NCI-H146 (cell line): ENCODE measurements around the gene EMSY.

Experiments
- DNase-seq: peaks from one replicate; lab custom pipeline; 2025; lab: John Stamatoyannopoulos, UW

EMSY gene

DNA sequence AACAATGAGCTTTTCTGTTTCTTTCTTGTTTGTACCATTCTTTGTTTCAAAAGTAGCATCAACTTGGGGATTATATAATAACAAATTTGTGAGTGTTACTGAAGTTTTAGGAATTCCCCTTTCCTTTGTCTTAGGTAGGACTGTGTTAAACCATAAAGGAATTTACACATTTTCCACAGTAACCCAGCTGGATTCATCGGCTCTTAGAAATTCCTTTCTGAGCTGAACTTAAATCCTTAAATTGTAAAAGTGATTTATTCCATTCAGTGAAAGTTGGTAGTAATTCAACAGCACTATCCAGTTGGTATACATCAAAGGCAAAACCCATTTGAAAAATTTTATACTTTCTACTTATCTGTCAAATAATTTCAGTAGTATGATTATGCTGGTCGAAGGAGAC lies 11.8 kb downstream of the EMSY start:
- DNase-seq: no peak

DNA sequence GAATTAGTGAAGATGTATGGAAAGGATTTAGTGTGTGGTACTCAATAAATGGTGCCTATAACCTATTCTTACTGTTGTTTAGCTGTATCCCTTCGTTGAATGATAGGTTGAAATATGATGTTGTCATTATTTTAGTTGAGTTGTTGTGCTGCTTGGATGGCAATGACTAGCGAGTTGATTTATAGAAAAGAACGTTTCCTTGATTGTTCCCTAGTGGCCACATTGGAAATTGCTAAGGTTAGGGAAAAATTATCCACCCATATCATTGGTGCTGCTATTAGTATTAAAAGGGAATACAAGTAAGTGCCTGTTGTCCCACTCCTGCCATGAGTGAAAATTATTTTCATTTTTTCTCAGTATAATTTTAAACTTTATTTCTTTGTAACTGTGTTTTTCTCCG lies 14.5 kb downstream of the EMSY start:
- no peak for DNase-seq

DNA sequence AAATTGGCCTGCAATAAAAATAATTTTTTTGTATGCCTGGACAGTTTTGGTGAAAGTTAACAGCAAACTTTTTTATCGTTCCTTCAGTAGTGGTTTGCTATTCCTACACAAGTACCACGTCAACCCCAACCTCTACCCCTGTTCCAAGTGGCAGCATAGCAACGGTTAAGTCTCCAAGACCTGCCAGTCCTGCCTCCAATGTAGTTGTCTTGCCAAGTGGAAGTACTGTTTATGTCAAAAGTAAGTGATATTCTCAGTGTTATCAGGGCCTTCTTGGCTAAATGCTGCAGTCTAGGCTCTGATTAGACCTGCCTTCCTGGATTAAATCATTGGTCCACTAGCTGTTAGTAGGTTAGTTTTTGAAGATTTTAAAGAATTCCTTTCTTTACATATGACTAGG lies 15.0 kb downstream of the EMSY start:
- DNase-seq: no peak

DNA sequence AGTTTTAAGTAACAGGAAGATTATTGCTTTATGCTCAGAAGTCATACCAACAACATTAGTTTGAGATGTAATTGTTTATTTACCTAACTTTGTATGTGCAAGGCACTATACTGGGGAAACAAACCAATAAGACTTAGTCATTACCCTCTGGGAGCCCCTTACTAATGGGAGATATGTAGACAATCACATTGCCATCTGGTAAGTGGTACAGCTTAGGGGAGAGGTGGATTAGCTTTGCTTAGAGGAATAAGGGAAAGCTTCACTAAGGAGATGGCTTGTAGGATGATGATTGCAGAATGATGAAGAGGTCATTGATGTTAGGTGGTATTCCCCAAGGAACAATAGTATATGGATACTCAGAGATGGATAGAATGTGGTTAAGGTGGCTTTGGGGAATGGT lies 17.5 kb downstream of the EMSY start:
- DNase-seq: no peak

DNA sequence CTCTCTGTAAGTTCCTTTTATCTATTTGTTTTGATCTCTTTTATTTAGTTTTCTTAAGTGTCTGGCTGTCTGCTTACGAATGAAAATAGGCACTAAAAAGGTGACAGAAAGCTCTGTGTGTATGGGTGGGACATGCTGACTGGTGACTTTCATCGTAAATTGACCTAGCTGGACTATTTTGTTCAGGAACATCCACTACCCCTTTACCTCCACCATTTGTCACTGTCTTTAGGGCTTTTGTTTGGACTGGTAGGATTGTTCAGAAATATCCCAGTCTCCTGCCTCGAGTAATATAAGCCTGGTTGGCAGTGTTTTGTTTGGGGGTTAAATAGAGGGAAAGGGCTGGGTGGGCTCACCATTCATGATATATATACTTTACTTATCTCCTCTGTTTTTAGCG lies 20.9 kb downstream of the EMSY start:
- no peak for DNase-seq

DNA sequence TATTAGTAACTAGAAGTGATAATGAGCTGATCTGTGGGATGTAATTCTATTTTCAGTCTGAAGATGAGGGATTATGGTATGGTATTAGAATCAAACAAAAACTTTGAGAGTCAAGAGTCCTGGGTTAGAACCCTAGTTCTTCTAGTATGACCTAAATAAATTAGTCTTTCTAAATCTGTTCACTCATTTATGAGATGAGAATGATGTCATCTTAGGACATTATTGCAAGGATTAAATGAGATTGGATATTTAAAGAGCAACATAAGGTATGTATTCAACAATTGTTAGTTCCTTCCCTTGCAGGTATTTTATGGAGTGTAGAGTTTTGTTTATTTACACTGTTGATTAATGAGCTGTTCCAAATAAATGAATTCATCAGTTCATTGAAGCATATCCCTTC lies 21.8 kb downstream of the EMSY start:
- DNase-seq: no peak

DNA sequence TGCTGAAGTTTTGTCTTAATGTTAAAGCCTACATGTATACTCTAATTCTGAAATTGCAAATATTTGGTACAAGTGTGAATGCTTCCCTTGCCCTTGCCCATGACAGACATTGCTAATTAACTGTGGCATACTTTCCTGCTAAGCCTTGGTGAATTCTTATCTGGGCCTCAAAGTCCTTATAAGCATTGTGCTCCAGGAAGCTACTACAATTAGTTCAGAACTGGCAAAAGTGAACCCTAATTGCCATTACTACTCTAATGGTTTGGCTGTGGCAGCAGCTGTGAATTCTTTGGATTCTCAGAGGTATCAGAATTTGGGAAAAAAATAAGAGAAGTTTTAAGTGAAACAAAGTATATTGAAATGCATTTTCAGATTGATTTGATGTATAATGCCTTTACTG lies 24.3 kb downstream of the EMSY start:
- DNase-seq: no peak

DNA sequence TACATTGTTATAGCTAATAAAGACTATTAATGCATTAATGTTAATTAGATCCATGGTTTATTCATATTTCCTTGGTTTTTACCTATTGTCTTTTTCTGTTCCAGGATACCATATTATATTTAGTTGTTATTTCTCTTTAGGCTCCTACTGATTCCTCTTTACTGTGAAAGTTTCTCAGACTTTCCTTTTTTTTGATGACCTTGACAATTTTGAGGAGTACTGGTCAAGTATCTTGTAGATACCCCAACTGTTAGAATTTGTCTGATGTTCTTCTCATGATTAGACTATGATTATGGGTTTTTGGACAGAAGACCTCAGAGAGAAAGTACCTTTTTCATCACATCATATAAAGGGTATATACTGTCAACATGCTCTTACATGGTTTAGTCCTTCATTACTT lies 26.6 kb downstream of the EMSY start:
- DNase-seq: no peak

DNA sequence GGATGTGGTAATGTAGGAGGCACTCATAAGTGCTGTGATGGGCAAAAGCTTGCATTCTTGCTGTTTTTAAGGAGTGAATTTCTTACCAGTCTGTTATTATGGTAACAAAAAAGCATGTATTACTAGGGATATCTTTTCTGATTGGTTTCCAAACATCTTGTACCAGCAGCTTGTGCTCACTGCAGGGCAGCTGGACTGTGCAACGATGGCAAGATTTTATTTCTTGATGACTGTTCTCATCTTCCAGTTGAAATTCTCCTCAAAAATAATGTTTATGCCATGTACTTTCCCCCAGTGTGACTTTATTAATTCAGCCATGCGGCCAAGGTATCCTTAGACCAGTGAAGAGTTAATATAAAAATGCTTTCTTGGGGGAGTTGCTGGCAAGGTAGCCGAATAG lies 35.4 kb downstream of the EMSY start:
- DNase-seq: no peak

DNA sequence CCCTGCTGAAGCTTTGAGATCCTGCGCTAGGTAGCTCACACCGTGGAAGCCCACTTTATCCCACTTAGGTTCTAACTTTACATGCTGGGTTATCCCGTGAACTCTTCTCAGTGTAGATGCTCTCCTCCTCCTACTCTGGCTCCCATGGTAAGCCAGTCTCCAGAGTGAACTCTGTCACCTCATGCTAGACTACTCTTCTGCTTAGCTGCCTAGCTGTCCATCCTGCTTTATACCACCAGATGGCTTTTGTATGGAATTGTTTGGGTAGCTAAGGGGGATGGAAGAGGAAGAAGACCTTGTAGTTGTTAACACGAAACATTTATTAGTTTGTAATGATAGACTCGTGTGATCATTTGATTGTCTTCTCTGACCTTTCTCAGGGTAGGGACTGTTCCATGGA lies 46.8 kb downstream of the EMSY start:
- DNase-seq: no peak

DNA sequence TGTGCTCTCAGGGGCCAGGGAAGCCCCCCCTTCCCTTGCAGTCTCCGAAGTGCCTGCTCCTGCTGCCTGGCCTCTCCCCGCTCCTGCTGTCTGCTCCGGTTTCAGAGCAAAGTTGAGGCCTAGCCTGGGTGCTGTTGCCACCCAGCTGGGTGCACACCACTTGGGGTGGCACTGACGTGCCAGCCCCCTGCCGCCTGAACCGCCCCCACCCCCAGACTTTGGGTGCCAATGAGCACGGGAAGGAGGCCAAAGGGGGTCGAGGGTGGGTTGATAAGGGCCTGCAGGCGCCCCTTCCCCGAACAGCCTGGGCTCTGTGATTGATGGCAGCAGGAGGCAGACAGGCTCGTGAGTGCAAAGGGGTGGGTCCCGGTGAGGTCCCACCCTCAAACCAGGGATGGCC lies 48.2 kb downstream of the EMSY start:
- DNase-seq: no peak

DNA sequence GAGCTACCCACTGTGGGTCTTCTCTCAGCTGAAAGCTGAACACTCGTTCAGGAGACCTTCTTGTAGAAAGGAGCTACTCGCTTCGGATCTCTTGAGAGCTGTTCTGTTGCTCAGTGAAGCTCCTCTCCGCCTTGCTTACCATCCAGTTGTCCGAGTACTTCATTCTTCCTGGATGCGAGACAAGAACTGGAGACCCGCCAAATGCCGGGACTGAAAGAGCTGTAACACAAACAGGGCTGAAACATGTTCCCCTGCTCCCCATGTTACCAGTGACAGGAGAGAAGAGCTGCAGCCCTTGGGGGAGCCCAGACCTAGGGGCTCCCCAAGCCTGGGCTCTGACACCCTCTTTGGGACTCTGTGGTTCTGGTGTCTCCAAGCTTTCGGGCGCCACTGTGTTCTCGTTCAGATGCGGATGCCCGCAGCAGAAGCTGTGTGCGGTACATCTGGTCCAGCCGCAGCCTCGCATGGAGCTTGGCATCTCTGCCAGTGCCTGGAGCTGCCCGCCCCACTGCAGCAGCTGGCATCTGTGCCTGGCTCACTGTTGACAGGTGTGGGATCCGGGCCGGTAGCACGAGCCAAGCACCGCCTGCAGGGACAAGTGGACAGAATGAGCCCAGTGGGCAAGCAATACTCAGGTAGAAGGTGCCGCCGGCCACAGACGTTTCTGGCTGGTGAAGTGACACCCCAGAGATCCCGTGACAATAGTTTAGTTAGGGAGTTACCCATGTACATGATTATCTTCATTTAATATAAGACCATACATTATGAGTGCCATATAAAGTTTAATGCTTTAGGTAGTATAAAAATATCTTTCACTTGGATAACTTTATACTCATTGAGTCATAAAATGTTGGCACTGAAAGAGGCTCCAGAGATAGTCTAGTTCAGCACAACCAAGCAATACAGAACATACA lies 49.1 kb downstream of the EMSY start:
- DNase-seq: no peak

DNA sequence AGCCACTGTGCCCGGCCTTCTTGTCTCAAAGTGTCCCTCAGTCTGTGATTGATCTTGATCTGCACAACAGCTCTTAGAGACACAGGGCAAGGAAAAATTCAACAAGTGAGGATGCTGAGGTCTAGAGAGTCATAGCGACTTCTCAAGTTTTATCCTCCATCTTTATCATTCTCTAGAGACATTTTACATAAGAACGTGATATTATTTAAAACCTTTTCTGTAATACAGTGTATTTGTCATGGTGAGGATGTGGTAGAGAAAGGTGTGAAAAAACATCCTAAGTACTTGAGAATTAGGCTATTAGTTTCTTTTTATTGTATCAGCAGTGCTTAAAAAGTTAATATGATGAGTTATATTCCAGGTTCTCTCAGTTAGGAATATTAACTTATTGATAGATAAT lies 50.2 kb downstream of the EMSY start:
- DNase-seq: no peak

DNA sequence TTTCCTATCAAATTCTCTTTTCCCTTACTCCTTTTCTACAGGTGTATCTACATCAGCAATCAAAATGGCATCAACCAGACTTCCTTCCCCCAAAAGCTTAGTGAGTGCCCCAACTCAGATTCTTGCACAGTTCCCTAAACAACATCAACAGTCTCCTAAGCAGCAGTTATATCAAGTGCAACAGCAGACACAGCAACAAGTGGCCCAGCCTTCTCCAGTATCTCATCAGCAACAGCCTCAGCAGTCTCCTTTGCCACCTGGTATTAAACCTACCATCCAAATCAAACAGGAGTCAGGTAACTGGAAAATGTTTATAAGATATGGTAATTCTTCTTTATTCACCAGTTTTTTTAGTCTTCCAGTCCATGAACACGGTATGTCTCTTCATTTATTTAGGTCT lies 51.4 kb downstream of the EMSY start:
- no peak for DNase-seq

DNA sequence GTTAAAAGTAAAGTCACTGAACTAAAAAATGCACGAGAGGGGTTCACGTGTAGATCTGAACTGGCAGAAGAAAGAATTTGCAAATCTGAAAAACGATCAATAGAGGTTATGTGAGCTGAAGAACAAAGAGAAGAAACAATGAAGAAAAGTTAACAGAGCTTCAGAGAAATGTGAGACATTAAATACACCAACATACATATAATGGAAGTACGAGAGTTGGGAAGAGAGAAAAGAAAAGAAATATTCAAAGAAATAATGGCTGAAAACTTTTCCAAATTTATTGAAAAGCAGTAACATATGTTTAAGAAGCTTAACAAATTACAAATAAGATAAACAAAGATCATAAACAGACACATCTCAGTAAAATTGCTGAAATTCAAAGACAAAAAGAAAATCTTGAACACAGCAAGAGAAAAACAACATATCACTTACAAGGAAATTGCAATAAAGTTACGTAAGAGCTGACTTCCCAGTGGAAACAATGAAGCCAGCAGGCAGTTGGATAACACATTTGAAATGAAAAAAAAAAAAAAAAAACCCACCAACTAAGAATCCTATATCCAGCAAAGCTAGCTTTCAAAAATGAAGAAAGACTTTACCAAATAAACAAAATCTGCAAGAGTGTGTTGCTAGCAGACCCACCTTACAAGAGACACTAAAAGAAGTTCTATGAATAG lies 56.8 kb downstream of the EMSY start:
- no peak for DNase-seq

DNA sequence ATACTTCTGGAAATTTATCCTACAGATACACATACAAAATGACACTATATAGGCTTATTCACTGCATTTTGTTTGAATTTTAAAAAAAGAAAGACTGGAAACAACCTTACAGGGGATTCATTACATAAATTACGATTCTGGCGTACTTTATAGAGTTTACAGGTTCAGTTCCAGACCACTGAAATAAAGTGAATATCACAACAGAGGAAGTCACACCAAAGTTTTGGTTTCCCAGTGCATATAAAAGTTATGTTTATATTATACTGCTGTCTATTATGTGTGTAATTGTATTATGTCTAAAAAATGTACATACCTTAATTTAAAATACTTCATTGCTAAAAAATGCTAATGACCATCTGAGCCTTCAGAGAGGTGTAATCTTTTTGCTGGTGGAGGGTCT lies 62.0 kb downstream of the EMSY start:
- no peak for DNase-seq

DNA sequence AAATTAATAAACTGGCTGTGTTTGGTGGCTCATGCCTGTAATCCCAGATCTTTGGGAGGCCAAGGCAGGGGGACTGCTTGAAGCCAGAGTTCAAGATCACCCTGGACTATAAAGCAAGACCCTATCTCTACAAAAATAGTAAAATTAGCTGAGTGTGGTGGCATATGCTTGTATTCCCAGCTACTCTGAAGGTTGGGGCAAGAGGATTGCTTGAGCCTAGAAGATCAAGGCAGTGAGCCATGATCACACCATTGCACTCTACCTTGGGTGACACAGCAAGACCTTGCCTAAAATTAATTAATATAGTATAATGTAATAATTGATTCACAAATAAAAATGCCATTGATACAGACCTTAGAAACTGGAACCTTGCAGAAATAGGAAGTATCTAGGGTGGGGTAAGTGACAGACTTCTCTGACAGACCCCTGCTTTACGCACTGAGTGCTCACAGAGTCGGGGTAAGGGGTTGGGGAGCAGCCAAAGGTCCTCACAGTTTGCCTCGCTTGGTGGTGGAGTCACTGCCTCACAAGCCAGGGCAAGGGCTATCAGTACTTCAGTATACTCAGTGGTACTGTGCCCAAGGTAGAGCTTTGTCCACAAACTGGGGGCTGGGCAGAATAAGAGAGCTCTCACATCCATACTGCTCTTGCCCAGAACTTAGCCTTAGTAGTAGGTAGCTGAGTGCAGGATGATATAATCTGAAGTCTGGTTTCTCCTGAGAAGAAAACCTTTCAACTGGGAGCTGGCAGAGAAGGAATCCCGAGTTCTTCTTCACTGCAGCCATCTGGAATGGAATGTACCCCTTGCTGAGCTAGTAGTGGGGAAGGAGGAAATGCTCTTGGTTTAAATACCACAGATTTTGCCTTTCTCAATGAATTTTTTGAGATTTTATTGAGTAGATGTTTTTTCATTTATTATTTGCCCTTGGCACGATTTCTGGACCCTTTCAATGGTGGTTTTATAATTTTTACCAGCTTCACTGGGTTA lies 65.5 kb downstream of the EMSY start:
- no peak for DNase-seq

DNA sequence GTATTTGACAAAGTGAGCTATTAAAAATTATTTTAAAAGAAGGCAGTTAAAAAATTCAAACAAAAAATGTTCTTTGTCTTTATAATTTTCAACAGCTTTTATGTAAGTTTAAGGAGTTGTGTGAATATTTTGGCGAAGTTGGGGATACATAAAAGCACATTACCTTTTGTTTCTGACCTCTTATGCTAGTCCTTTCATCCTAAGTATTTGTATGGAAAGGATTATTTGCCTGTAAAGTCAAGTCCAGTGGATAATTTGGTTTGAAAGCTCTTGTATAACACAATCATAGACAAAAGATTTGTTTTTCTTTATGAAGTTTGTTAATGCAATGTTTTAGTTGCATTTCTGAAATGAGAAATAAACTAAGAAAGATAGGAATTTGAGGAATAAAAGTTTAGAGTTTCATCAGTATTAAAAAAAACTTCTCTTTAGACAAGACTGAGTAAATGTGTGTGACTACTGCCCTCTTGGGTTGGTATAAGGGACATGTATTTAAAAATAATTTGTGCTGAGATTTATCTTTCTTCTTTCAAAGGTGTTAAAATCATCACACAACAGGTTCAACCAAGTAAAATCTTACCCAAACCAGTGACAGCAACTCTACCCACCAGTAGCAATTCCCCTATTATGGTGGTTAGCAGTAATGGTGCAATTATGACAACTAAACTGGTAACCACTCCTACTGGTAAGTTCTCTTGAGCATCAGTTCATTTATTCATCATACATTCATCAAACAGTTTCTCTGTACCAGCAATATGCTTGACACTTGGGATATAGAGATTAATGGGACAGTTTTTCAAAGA lies 68.2 kb downstream of the EMSY start:
- DNase-seq: no peak

DNA sequence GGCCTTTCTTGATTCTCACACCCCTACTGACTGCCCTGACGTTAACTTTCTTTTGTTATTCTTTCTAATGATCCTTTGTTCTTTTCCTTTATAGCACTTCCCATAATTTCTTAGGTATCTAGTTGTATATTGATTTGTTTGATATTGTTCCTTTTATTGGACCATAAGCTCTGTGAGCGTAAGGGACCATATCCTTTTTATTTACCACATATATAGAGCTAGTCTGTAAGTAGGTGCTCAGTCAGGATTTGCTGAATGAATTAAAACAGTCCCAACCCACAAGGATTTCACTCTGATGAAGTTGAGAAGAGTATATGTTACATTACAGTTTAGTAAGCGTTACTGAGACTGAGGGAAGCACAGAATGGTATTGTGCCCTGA lies 68.8 kb downstream of the EMSY start:
- DNase-seq: no peak

DNA sequence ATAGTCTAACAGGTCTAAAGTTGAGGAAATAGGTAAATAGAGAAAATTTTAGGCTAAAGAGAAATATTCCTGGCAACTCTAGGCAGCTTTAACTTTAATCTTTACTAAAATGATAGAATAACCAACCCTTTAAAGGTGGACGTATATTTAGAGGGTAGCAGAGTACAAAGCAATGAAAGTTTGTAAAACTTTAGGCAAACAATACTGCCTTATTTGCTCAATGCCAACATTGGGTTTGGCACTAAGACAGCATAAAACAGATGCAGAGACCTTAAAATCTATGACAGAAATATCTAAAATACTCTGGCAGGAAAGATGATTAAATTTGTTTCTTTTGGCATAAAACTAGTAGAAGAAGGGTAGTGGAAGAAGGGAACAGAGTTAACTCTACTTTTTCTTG lies 70.7 kb downstream of the EMSY start:
- DNase-seq: no peak

DNA sequence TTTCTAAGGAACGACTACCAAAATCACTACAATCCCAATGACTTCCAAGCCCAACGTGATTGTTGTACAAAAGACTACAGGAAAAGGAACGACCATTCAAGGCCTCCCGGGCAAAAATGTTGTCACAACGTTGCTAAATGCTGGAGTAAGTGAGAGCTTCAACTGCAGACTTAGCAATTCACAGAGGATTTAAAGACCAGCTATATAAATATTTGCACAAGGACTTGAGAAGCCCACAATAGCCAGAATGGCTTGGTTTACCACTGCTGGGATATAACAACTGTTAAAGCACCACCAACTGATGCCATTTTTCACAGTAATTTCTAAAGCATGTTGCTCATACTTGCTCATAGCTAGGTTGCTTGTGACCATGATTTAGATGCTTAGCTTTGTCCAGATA lies 78.3 kb downstream of the EMSY start:
- peak; percentile 65 for DNase-seq
